NAMALWA (cell line): ENCODE data around the gene XAGE2.
A peak's percentile ranks its signal among the peaks of the same experiment; 100 is the strongest.
"Not testable (repeated sequence)": the region's sequence is repeated elsewhere in the genome, so short reads cannot be mapped to it uniquely, and the experiment has no call there.

Experiments
- DNase-seq: peaks from one replicate; pipeline ENCODE4 v3.0.0-alpha.2; 2015; ENCODE audit warnings: low spot score

The XAGE2 gene

GRCh38 chrX:52368368-52369055 lies at the start of gene XAGE2:
Gene XAGE2 (plus strand): TSS chrX:52369021. CDS start chrX:52370015, 994 bp downstream.
- no peak for DNase-seq

GRCh38 chrX:52337410-52337809 lies 31.4 kb upstream of the XAGE2 start:
- no peak for DNase-seq

- no peak for DNase-seq
Observed at GRCh38 chrX:52341493-52341892, 27.3 kb upstream of the XAGE2 start.

- DNase-seq: not testable (repeated sequence)
Observed at GRCh38 chrX:52343131-52343530, 25.7 kb upstream of the XAGE2 start.

DNA sequence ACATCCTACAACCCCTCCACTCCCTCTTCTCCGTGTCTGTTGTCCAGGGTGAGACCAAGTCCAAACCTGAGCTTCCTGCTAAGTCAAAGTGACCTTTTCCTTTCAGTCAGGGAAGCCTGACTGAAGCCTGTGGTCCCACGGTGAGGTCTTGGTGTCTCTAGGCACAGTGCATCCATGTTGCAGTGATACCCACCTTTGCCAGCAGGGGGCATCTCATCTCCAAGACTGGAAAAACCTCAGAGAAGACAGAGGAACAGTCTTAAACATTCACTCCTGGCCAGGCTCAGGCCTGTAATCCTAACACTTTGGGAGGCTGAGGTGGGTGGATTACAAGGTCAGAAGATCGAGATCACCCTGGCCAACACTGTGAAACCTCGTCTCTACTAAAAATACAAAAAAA lies 23.4 kb upstream of the XAGE2 start:
- DNase-seq: peak; percentile 55

DNA sequence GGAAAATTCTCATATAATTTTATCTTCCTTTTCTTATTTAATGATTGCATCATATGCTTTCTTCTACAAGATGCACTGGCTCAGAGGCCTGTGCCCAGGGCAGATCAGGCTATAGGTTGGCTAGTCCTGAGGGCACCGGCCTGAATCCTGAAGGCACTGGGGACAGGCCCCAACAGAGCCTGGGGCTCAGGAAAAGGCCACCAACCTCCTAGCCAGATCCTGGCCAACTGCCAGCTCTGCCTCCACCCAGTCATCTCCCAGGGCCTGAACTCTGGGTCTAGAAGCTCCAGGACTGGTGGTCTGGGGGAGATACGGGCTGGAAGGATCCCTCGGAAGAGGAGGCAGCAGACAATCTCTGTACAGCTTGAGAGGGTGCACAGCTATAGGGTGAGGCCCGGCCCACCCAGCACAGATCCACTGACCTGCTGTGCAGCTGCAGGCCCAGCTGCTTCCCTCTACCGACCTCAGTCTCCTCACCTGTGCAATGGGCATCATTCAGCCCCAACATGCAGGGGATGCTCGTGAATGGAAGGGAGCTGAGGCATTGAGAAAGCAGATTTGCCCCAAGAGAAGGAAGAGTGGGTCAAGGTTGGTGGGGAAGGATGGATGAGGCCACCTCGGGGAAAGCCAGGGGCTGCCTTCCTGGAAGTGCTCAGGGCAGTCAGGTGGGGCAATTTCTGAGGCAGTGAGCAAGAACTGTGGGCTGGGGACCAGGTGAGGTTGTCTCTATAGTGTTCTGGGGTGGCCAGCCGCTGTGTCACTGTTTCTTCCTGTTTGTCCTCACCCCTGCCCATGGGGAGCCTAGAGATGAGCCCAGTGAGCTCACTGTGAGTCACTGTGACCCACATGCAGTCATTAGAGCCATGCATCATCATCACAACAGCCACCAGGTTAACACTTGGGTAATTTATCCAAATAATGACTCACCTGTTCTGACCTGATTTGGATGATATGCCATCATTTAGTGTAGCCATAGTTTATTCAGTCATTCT lies 22.4 kb upstream of the XAGE2 start:
- no peak for DNase-seq

DNA sequence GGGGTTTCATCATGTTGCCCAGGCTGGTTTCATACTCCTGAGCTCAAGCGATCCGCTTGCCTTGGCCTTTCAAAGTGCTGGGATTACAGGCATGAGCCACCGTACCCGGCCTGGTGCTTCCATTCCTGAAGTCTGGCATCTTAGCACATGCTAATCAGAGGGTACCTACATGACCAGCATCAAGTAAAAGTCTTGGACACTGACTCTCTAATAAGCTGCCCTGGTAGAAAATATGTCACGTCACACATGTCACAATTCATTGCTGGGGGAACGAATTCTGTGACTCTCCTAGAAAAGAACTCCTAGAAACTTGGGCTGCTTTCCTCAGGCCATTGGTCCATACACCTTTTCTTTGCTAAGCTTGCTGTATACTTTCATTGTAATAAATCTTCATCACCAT lies 19.1 kb upstream of the XAGE2 start:
- no peak for DNase-seq

GRCh38 chrX:52352551-52352950 lies 16.3 kb upstream of the XAGE2 start:
- DNase-seq: no peak

GRCh38 chrX:52353838-52354237 lies 15.0 kb upstream of the XAGE2 start:
- no peak for DNase-seq

- DNase-seq: no peak
Observed at GRCh38 chrX:52355108-52355507, 13.7 kb upstream of the XAGE2 start.

- no peak for DNase-seq
Observed at GRCh38 chrX:52359614-52360232, 9.1 kb upstream of the XAGE2 start.

DNA sequence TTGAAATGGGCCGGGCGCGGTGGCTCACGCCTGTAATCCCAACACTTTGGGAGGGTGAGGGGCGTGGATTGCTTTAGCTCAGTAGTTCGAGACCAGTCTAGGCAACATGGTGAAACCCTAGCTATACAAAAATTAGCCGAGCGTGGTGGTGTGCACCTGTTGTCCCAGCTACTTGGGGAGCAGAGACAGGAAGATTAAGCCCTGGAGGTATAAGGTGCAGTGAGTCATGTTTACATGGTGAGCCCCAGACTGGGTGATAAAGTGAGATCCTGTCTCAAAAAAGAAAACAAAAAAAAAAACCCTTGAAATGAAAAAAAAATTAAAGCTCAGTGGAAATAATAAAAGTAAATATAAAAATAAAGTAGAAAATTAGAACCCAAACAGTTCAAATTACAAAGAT lies 6.9 kb upstream of the XAGE2 start:
- DNase-seq: no peak

- DNase-seq: no peak
Observed at GRCh38 chrX:52363247-52363883, 5.5 kb upstream of the XAGE2 start.

GRCh38 chrX:52378870-52379269 lies 10.0 kb downstream of the XAGE2 start:
- DNase-seq: no peak

- no peak for DNase-seq
Observed at GRCh38 chrX:52380993-52381392, 12.2 kb downstream of the XAGE2 start.

DNA sequence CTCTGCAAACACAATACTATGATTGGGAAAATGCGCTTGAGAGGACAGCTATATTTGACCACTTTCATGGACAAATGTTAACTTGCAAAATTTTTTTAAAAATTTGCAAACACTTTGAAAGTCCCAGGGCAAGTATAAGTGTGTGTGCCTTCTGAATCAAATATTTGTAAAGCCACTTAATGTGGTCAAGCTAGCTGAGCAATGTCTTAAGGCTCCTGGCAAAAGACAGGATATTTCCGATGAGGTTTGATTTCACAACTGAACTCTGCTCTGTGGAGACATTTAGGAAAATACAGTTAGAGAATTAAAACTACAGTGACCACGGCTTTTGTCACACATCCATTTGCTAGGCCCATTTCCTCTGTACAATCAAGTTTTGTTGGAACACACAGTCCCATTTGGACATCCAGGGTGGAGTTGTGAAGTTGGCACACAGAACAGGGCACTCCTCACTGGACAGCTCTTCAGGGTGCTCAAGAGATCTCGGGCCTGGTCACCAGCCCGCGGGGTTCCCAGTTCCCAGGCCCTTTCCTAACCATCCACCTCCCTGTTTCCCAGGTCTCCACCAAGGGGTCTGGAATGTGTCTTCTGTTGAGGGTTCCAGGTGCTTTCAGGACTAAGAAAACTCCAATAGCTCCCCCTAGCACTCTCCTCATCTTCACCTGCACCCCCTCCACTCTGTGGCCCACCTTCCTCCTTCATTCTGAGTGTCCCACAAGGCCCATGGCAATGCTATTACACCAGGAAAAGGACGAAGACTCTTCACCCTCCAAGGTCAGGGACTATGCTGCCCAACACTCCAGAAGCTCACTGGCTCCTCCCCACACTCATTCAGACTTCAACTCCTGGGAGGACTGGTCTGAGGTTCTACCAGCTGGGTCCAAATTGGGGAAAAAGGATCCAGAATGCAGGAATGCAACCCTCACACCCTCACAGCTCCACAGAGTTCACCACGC lies 41.9 kb downstream of the XAGE2 start:
- no peak for DNase-seq

GRCh38 chrX:52415304-52415703 lies 46.5 kb downstream of the XAGE2 start:
- DNase-seq: no peak

DNA sequence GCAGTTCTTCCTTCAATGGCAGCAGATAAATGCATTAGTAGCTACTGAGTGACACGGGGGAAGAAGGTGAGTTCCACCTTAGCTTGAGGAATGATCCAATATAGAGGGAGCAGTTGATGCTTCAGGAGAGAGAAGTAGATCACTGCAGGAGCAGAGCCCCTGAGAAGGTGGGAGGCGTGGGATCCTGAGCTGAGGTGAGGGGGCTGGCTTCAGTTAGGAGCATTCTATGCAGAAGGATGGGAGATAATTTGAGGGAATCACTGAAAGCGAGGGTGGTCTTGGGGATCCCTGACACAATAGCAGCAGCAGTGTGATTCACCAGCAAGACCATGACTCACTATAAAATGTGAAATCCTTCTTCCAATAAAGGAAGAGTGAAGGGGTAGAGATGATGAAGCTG lies 48.0 kb downstream of the XAGE2 start:
- DNase-seq: no peak

DNA sequence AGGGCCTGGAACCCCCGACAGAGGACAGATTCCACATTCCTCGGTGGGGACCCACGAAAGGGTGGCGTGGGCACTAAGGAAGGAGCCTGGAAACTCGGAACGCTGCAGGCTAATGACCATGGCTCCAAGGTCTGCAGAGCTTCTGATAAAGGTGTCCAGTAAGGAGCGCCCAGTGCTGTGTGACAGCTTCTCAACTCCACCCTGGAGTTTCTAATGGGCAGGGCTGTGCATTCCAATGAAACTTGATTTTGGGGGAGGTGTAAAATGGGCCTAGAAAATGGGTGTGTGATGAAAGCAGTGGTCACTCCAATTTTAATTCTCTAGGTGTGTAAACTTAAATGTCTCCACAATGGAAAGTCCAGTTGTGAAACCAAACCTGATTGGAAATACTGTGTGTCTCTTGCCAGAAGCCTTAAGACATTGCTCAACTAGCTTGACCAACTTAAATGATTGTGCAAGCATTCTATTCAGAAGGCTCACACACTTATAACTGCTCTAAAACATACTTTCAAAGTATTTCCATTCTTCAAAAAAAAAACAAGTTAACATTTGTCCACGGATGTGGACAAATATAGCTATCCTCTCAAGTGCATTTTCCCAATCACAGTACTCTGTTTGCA lies 52.1 kb downstream of the XAGE2 start:
- no peak for DNase-seq

- DNase-seq: no peak
Observed at GRCh38 chrX:52422884-52423283, 54.1 kb downstream of the XAGE2 start.

- DNase-seq: no peak
Observed at GRCh38 chrX:52424656-52425055, 55.8 kb downstream of the XAGE2 start.
